ENCODE measurements around the gene RBM48. TPM values are rescaled to one million over a fixed set of nuclear protein-coding genes. Genes with fewer than 3 reads are reported as not detected.

RBM48 gene
- total and polyA plus RNA-seq, 9 of the 15 experiments (the other 6 are each of a cell fraction or from before 2014, with no cell fraction given) = 9.9 to 35.1 (median 16.3) TPM

DNA sequence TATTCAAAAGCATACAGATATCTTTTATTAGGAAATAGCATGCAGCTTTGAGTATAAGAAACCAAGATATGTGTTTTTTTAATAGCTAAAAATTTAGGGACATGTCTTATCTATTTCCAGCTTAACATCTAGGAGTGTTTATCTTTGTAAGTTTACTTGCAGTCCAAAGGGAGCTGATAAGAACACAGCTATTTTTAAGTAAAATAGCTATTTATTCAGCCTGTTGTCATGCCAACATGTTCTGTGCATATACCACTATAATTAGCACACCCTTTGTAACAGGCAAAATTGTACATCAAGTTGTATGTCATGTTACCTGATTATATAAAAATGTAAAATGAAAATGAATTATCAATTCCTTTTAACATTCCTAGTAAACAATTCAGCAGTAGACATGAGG is 32.0 kb downstream of the RBM48 start:
- peaks cover 47% of the 10 kb centered on the region for H3K36me3 ChIP-seq (ENCODE audit: control insufficient read depth, insufficient read depth, low read length)
- H3K4me3 ChIP-seq = no peak overlapping the region
- ChIA-PET CTCF (ENCODE audit: low intra/inter-chr PET ratio) (no interaction called here), POLR2A (interaction anchor here (0.6 to 1.2 kb wide), 2 partner anchors 11 to 30 kb away, joined by 4 read pairs; no protein-coding TSS in a partner anchor)
- in situ Hi-C loops (cut with MboI) = no loop called here
- H2AFZ ChIP-seq (ENCODE audit: low read depth, low read length) = no peak overlapping the region
- ATAC-seq (no peak), FAIRE-seq (no peak), DNase-seq (ENCODE audit: extremely low read depth in 1 of 4, low spot score in 3 of 4) (no peak)
- H4K20me1 ChIP-seq (replicated peaks; ENCODE audit: control insufficient read depth, insufficient read depth, low read length) = no peaks in the 10 kb centered on the region
- intact Hi-C loops (cut with micrococcal nuclease) = loop anchor here (10.0 kb wide), 1 partner anchor 76 kb away; no protein-coding TSS in a partner anchor
- H3K4me2 ChIP-seq (ENCODE audit: insufficient read depth, low read length) = no peak overlapping the region
- BruUV-seq (replicated peaks) = no TSS peak
- no peaks in the 10 kb centered on the region for H3K9me1 ChIP-seq (ENCODE audit: control insufficient read depth, insufficient read depth, low read length)
- no peak overlapping the region for H3K9ac ChIP-seq (ENCODE audit: insufficient read depth in 1 of 2, low read depth in 2 of 2, low read length in 2 of 2)
- H3K79me2 ChIP-seq (ENCODE audit: control insufficient read depth, insufficient read depth, low read length) = no peaks in the 10 kb centered on the region
- no peak overlapping the region for H3K27ac ChIP-seq (ENCODE audit: extremely low read depth, low read depth, low read length)
- TF ChIP-seq THAP12 (CRISPR knock-in tag; IDR thresholded peaks at IDR 0.05) (no peak), MEF2D (tag; conservative IDR thresholded peaks at IDR 0.05; ENCODE audit: low read depth) (peak; percentile 93), RFX1 (IDR thresholded peaks at IDR 0.05) (peak; percentile 79), ZNF507 (tag; conservative IDR thresholded peaks at IDR 0.05) (no peak), SRF (CRISPR knock-in tag; IDR thresholded peaks at IDR 0.05) (no peak), FOXA3 (CRISPR knock-in tag; conservative IDR thresholded peaks at IDR 0.05 in 1 of 2, IDR thresholded peaks at IDR 0.05 in 1 of 2) (peak in 1 of 2 experiments; percentile 61; a peak in 1 of 4 replicates), TCF3 (CRISPR knock-in tag; IDR thresholded peaks at IDR 0.05) (0 out of 2 replicates have a peak, but pooled peaks have one; percentile 21), ARID1B (IDR thresholded peaks at IDR 0.05) (peak; percentile 50; the same call in 1 of the 2 replicates), TEAD4 (IDR thresholded peaks at IDR 0.05; ENCODE audit: low read length) (peak; percentile 56), TEAD4 (CRISPR knock-in tag; IDR thresholded peaks at IDR 0.05; ENCODE audit: borderline replicate concordance) (no peak), ZFP91 (CRISPR knock-in tag; IDR thresholded peaks at IDR 0.05) (no peak), FOXJ2 (tag; IDR thresholded peaks at IDR 0.05) (peak; percentile 98), ZNF561 (CRISPR knock-in tag; conservative IDR thresholded peaks at IDR 0.05) (no peak)
- H3K9me3 ChIP-seq (replicated peaks; ENCODE audit: control insufficient read depth, insufficient read depth, low read depth, low read length) = no peaks in the 10 kb centered on the region
- no peaks in the 10 kb centered on the region for H3K4me1 ChIP-seq (replicated peaks in 1 of 2; ENCODE audit: control insufficient read depth in 2 of 2, insufficient read depth in 2 of 2, low read length in 2 of 2)
- H3K27me3 ChIP-seq (ENCODE audit: control insufficient read depth in 2 of 2, insufficient read depth in 2 of 2, low read length in 2 of 2) = no peaks in the 10 kb centered on the region
